OCI-LY7 (cell line): ENCODE measurements around the gene USHBP1. TPM values are rescaled to one million over a fixed set of nuclear protein-coding genes. Genes with fewer than 3 reads are reported as not detected.
A peak's percentile ranks its signal among the peaks of the same experiment; 100 is the strongest.

Source experiments
- BruUV-seq: library from RNA; stranded (reverse); fragments of 400-500 nt; replicated peaks from 2 replicates; lab custom pipeline; 2021; lab: Mats Ljungman, UMichigan
- CTCF ChIA-PET: fragments of 300-600 bp; sonication (Branson Sonifier 250); formaldehyde crosslinking; loops from one replicate; lab custom pipeline; 2022; ENCODE audit warnings: antibody characterized with exemption; ENCODE audit not compliant: unreplicated experiment; lab: Charles Lee
- POLR2A ChIA-PET: fragments of 300-600 bp; sonication (Branson Sonifier 250); formaldehyde crosslinking; loops from one replicate; lab custom pipeline; 2022; ENCODE audit warnings: antibody characterized with exemption; lab: Charles Lee
- DNase-seq: peaks from one replicate; pipeline ENCODE4 v3.0.0-alpha.2; 2015; ENCODE audit warnings: low spot score
- H2AFZ ChIP-seq: fragments of 200-600 bp; sonication (generic), shearing (Covaris generic); 2 replicates; pipeline ENCODE4 v1.6.1; 2014; ENCODE audit warnings: mild to moderate bottlenecking, antibody characterized with exemption, low read length, moderate library complexity
- H3K27ac ChIP-seq: fragments of 200-600 bp; sonication (generic); 2 replicates; pipeline ENCODE4 v1.5.1; 2014; ENCODE audit warnings: mixed run types, low read depth, mild to moderate bottlenecking, moderate library complexity, low read length, inconsistent platforms; ENCODE audit not compliant: poor library complexity, severe bottlenecking
- H3K36me3 ChIP-seq: fragments of 200-600 bp; sonication (generic); 2 replicates; pipeline ENCODE4 v1.6.1; 2014; ENCODE audit warnings: mild to moderate bottlenecking, antibody characterized with exemption, low read length, moderate library complexity, mixed read lengths; ENCODE audit not compliant: insufficient read depth
- H3K4me1 ChIP-seq: fragments of 200-600 bp; sonication (generic); 2 replicates; pipeline ENCODE4 v1.5.1; 2014; ENCODE audit warnings: mild to moderate bottlenecking, low read length; ENCODE audit not compliant: insufficient read depth, poor library complexity, severe bottlenecking
- H3K4me2 ChIP-seq: fragments of 200-600 bp; sonication (generic); 2 replicates; pipeline ENCODE4 v1.6.1; 2014; ENCODE audit warnings: mild to moderate bottlenecking, low read length
- H3K4me3 ChIP-seq: fragments of 200-600 bp; sonication (generic); 2 replicates; pipeline ENCODE4 v1.5.1; 2014; ENCODE audit warnings: mild to moderate bottlenecking, low read depth, low read length; ENCODE audit not compliant: poor library complexity, severe bottlenecking
- H3K79me2 ChIP-seq: fragments of 200-600 bp; sonication (generic); 2 replicates; pipeline ENCODE4 v1.6.1; 2016; ENCODE audit warnings: low read depth, mild to moderate bottlenecking, low read length, moderate library complexity, mixed read lengths; ENCODE audit not compliant: insufficient read depth
- H3K9me2 ChIP-seq: fragments of 200-600 bp; sonication (generic); 2 replicates; pipeline ENCODE4 v1.6.1; 2016; ENCODE audit warnings: mild to moderate bottlenecking, low read length, mixed read lengths; ENCODE audit not compliant: insufficient read depth
- H3K9me3 ChIP-seq: fragments of 200-600 bp; sonication (generic); 2 replicates; pipeline ENCODE4 v1.6.1; 2014; ENCODE audit warnings: mild to moderate bottlenecking, mixed run types, low read length, mixed read lengths
- H4K20me1 ChIP-seq: fragments of 200-600 bp; sonication (generic); 2 replicates; pipeline ENCODE4 v1.6.1; 2014; ENCODE audit warnings: mild to moderate bottlenecking, antibody characterized with exemption, low read length, moderate library complexity, mixed read lengths; ENCODE audit not compliant: insufficient read depth
- CTCF ChIP-seq: fragments of 200-600 bp; sonication (generic); conservative IDR thresholded peaks from 2 replicates; pipeline ENCODE4 v1.5.1; 2014; ENCODE audit warnings: mild to moderate bottlenecking, antibody characterized with exemption, low read length, moderate library complexity, mixed read lengths
- EZH2phosphoT487 ChIP-seq: fragments of 200-600 bp; sonication (generic); IDR thresholded peaks from 2 replicates; pipeline ENCODE4 v1.6.1; 2018; ENCODE audit warnings: low read depth, borderline replicate concordance, mild to moderate bottlenecking, mixed run types, antibody characterized with exemption, low read length, moderate library complexity, mixed read lengths
- intact Hi-C: fragments of 100-400 bp; cut with micrococcal nuclease; formaldehyde crosslinking; loops from one replicate; pipeline ENCODE4 v1.10.0; 2022; ENCODE audit not compliant: unreplicated experiment
- total RNA-seq, 2 experiments: library from RNA; depleted of rRNA in 1 of 2; stranded (reverse); fragments of >200 nt in 1 of 2; shearing (Covaris generic) in 1 of 2; gene quantifications; 2 replicates each; pipeline ENCODE4 v1.2.3, GENCODE V29; 2014 to 2022

The USHBP1 gene
- total RNA-seq, 2 experiments from 2014 or later, result 3.1 to 7.6 TPM

DNA sequence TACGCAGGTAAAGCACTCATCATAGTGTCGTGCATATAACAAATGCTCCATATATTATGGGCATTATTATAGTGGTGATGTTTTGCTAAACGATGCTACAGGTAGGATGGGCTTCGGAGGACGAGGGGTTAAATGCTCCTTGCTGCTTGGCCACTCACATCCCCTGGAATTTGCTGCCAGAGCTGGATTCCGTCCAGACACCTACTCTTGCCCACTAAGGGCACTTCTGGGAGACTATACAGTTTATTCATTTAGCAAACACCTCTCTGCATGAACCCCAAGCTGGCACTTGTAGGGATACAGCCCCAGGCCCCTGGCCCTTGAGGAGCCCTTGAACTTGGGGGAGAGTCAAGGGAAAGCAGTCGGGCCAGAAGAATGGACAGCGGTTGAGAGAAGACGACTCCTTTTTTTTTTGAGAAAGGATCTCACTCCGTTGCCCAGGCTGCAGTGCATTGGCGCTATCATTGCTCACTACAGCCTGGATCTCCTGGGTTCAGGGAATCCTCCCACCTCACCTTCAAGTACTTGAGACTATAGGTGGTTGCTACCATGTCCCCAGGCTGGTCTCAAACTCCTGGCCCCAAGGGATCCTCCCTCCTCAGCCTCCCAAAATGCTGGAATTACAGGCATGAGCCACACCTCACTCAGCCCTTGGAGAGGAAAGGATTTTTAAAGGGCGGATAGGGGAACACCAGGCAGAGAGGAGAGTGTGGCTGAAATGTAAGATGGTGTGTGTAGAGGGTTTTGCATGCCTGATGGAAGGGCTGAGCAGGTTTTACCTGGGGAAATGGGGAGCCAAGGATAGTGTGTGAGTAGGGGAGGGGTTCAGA lies 40.1 kb upstream of the USHBP1 start:
- Histone ChIP-seq H3K9me2 (no peaks in the 10 kb centered on the region), H3K27ac (peak overlapping the region; percentile 90), H3K4me2 (peak overlapping the region; percentile 54), H3K36me3 (0 out of 2 replicates have a peak, but pooled peaks cover 5% of the 10 kb centered on the region), H3K4me1 (peaks cover 43% of the 10 kb centered on the region), H3K79me2 (peaks cover 10% of the 10 kb centered on the region), H3K4me3 (peak overlapping the region; percentile 19), H2AFZ (peak overlapping the region; percentile 4; the same call in 1 of the 2 replicates), H4K20me1 (no peaks in the 10 kb centered on the region), H3K9me3 (no peaks in the 10 kb centered on the region)
- ChIA-PET CTCF (interaction anchor here (0.6 to 1.2 kb wide), 5 partner anchors 10 to 225 kb away, joined by 3 to 4 read pairs (median 3); partner anchors contain the start of gene USHBP1), POLR2A (interaction anchor here (0.8 to 1.1 kb wide), 3 partner anchors 28 to 101 kb away, joined by 4 to 8 read pairs (median 6); partner anchors contain the start of gene BST2)
- BruUV-seq, result no TSS peak
- no peak for DNase-seq
- intact Hi-C loops, result loop anchor here (1.0 to 5.0 kb wide), 2 partner anchors 12 to 448 kb away; partner anchors contain the start of gene FCHO1
- TF ChIP-seq EZH2phosphoT487, result no peak
- no peak for TF ChIP-seq CTCF

GRCh38 chr19:17303940-17304267 lies 39.4 kb upstream of the USHBP1 start:
- peak overlapping the region; percentile 74 for H3K4me3 ChIP-seq
- DNase-seq, result no peak
- POLR2A ChIA-PET, result no interaction called here

More at GRCh38 chr19:17303940-17304267, 39.4 kb upstream of the USHBP1 start:
- Histone ChIP-seq H3K9me2 (no peaks in the 10 kb centered on the region), H3K4me1 (peaks cover 40% of the 10 kb centered on the region), H3K9me3 (no peaks in the 10 kb centered on the region), H3K27ac (peak overlapping the region; percentile 90), H3K79me2 (peaks cover 8% of the 10 kb centered on the region), H4K20me1 (no peaks in the 10 kb centered on the region), H3K4me2 (peak overlapping the region; percentile 95), H2AFZ (peak overlapping the region; percentile 29; the same call in 1 of the 2 replicates), H3K36me3 (peaks cover 7% of the 10 kb centered on the region)
- intact Hi-C loops, result no loop called here
- TF ChIP-seq CTCF (no peak), EZH2phosphoT487 (no peak)
- BruUV-seq, result no TSS peak
- CTCF ChIA-PET, result interaction anchor here (1.4 kb wide), 1 partner anchor 10 kb away, joined by 3 read pairs; no protein-coding TSS in a partner anchor
